Subcutaneous adipose tissue (tissue), 4 donors: ENCODE data around the gene GIT2. TPM values are rescaled to one million over a fixed set of nuclear protein-coding genes. Genes with fewer than 3 reads are reported as not detected.

Experiments used
- total RNA-seq, 4 donors: library from RNA; depleted of rRNA; stranded (reverse); fragments of >200 nt; gene quantifications; one replicate each; pipeline ENCODE4 v1.1.0, GENCODE V29; 2016
- TF ChIP-seq, protein P1 (sequence below): fragments of 450-650 bp; IDR thresholded peaks from one replicate; pipeline ENCODE4 v1.5.1; 2016; ENCODE audit warnings: low read depth, mild to moderate bottlenecking, control low read depth, antibody characterized with exemption, moderate library complexity

Gene GIT2
- total RNA-seq, 4 donors from 2014 or later, result 41.8 to 66.3 (median 53.5) TPM

DNA sequence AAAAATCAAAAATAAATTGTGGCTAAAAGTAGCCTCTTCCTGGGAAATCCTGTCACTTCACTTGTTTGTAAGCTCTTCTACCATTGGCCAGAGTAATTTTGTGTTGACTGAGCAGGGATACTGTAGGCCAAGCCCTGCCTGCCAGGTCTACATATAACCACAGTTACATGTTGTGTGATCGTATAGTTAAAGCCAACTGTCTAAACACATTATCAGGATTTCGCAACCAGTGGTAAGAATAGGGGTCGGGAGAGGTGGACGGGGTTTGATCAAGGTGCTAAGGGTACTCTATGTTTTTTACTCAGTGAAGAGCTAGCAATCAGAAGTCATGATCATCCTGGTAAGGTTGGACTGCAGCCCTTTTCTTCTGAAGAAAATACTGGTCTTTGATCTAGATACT, 16.5 kb upstream of the GIT2 start:
- TF ChIP-seq, protein P1, sequence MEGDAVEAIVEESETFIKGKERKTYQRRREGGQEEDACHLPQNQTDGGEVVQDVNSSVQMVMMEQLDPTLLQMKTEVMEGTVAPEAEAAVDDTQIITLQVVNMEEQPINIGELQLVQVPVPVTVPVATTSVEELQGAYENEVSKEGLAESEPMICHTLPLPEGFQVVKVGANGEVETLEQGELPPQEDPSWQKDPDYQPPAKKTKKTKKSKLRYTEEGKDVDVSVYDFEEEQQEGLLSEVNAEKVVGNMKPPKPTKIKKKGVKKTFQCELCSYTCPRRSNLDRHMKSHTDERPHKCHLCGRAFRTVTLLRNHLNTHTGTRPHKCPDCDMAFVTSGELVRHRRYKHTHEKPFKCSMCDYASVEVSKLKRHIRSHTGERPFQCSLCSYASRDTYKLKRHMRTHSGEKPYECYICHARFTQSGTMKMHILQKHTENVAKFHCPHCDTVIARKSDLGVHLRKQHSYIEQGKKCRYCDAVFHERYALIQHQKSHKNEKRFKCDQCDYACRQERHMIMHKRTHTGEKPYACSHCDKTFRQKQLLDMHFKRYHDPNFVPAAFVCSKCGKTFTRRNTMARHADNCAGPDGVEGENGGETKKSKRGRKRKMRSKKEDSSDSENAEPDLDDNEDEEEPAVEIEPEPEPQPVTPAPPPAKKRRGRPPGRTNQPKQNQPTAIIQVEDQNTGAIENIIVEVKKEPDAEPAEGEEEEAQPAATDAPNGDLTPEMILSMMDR, result no peak

DNA sequence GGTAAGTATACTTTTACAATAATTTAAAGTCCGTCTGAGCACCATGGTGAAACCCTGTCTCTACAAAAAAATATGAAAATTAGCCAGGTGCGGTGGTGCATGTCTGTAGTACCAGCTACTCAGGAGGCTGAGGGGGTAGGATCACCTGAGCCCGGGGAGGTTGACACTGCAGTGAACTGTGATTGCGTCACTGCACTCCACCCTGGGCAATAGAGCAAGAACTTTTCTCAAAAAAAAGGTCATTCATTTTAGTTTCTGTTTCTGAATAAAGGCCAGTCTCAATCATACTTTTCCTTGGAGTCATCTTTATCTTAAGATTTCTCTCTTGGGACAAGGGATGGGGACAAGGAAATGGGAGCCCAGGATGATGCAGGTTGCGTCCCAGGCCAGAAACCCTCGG, 16.0 kb upstream of the GIT2 start:
- TF ChIP-seq, protein P1, result no peak

DNA sequence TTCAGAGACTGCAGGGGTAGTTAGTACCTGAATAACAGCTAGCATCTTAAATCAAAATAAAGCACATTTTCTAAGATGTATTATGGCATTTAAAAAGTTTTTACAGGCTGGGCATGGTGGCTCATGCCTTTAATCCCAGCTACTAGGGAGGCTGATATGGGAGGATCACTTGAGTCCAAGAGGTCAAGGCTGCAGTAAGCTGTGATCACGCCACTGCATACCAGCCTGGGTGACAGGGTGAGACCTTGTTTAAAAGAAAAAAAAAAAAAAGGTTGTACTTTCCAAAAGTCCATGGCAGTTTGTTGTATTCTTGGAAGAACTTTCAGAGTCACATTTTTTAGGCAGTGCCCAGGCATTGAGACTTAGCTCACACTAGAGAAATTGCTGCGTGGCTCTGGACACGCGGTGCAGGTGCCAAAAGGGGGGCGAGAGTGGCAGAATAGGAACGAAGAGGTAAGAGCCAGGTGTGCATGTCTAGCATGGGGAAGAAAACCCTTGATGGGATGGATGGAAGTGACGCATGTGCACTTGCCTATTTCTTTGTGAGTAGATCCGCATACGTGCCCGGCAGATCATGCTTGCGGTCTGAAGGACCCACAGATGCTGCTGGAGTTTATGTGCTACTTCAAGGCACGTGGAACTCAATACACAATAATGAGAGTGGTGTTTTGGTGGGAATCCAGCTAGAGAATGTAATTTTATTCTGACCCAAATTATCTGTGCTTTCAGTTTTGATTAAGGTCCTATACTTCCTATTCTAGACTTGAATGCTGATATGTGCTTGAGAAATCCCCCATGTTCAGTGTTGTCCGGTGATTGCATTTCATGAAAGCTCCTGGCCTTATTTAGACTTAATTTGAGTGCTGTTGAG, 14.9 kb upstream of the GIT2 start:
- TF ChIP-seq, protein P1, result no peak

DNA sequence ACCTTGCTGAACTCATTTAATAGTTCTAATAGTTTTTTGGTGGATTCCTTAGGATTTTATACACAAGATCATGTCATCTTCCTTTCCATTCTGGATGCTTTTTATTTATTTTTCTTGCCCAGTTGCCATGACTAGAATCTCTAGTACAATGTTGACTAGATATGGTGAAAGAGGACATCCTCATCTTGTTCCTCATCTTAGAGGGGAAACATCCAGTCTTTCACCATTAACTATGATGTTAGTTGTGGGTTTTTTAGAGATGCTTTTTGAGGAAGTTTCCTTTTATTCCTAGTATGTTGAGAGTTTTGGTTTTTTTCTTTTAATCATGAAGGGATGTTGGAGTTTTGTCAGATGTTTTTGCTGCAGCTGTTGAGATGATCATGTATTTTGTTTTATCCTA, 11.7 kb upstream of the GIT2 start:
- TF ChIP-seq, protein P1, result no peak

DNA sequence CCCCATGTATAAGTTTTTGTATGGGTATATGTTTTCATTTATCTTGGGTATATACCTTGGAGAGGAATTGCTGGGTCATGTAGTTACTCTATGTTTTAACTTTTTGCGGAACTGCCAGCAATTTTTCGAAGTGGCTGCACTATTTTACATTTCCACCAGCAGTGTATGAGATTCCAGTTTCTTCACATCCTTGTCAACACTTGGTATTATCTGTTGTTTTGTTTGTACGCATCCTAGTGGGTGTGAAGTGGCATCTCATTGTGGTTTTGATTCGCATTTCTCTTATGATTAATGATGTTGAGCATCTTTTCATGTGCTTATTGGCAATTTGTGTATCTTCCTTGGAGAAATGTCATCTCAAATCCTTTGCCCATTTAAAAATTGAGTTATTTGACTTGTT, 9.9 kb upstream of the GIT2 start:
- TF ChIP-seq, protein P1, result no peak

DNA sequence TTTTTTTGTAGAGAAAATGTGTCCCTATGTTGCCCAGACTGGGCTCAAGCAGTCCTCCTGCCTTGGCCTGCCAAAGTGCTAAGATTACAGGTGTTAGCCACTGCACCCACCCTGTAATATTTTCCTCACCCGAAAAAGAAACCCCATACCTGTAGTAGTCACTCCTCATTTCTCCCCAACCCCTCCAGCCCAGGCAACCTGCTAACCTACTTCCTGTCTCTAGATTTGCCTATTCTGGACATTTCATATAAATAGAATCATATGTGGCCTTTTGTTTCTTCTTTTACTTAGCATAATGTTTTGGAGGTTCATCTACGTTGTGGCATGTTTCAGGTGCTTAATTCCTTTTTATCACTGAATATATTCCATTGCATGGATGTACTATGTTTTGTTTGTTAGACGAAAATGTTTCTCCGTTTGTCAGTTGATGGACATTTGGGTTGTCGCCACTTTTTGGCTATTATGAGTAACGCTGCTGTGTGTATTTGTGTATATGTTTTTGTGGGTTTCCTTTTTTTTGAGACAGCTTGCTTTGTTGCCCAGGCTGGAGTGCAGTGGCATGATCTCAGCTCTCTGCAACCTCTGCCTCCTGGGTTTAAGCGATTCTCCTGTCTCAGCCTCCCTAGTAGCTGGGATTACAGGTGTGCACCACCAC, 9.3 kb upstream of the GIT2 start:
- TF ChIP-seq, protein P1, result no peak

DNA sequence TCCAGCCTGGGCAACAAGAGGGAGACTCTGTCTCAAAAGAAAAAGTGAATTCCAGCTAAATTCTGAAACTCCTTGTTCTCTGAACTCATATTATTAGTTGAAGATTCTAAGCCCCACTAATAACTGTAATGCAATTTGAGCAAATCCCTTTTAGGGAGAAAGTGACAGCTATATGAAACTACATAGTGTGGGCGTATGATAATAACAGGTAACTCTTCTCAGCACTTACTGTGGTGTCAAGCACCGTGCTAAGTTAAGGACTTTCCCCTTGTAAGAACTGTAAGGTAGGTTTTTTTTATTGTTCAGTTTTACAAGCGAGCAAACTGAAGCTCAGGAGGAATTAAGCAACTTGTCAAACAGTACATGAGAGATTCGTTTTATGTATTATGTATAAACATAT, 8.4 kb upstream of the GIT2 start:
- TF ChIP-seq, protein P1, result no peak
